Measurements from ENCODE around the gene MYO18B.

The MYO18B gene

DNA sequence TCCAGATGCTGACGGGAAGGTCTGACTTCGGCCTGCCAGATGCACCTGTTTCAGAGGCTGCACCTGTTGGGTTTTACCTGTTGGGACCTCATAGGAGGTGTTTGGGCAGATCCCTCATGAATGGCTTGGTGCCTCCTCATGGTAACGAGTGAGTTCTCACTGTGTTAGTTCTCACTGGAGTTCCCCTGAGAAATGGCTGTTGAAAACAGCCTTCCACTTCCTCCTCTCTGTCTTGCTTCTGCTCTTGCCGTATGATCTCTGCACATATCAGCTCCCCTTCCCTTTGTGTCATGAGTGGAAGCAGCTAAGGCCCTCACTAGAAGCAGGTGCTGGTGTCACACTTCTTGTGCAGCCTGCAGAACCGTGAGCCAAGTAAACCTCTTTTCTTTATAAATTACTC is 219.7 kb downstream of the MYO18B start:
- H3K9me3 ChIP-seq (ENCODE audit: control insufficient read depth in 5 of 5, low read length in 5 of 5) = peaks cover 0 to 7% (median 0%) of the 10 kb centered on the region in 5 donors
- no peak overlapping the region for H3K9ac ChIP-seq (ENCODE audit: low read length in 5 of 5)
- no peaks in the 10 kb centered on the region for H3K36me3 ChIP-seq (ENCODE audit: control insufficient read depth in 5 of 5, insufficient read depth in 5 of 5, low read length in 5 of 5)
- peaks cover 5 to 20% (median 8%) of the 10 kb centered on the region in 5 donors for H3K27me3 ChIP-seq (ENCODE audit: control insufficient read depth in 5 of 5, insufficient read depth in 4 of 5, low read length in 5 of 5)
- no peaks in the 10 kb centered on the region for H3K4me1 ChIP-seq (ENCODE audit: control insufficient read depth in 5 of 5, insufficient read depth in 5 of 5, low read length in 5 of 5)
- no peak overlapping the region for H3K4me3 ChIP-seq (ENCODE audit: low read depth in 1 of 5, low read length in 5 of 5)
- no peak overlapping the region for H3K27ac ChIP-seq (ENCODE audit: low read depth, low read length)

DNA sequence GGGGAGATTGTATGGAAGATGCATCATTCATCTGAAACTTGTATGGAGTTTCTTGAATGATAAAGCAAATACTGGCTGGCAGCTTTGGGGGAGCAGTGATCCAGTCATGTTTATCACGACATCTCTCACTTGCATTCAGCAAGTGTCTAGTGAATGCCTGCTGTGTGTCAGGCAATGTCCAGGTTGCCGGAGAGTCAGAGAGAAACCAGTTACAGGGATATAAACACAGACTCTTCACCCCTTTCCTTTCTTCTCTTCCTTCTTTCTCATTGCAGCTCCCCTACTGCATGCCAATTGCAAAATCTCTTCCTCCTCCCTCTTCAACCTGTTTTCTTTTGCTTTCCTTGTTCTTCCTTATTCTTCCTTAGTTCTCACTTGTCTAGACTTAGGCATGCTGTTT is 220.7 kb downstream of the MYO18B start:
- H3K4me1 ChIP-seq (ENCODE audit: control insufficient read depth in 5 of 5, insufficient read depth in 5 of 5, low read length in 5 of 5) = no peaks in the 10 kb centered on the region
- peaks cover 0 to 7% (median 0%) of the 10 kb centered on the region in 5 donors for H3K9me3 ChIP-seq (ENCODE audit: control insufficient read depth in 5 of 5, low read length in 5 of 5)
- H3K36me3 ChIP-seq (ENCODE audit: control insufficient read depth in 5 of 5, insufficient read depth in 5 of 5, low read length in 5 of 5) = no peaks in the 10 kb centered on the region
- peaks cover 5 to 20% (median 8%) of the 10 kb centered on the region in 5 donors for H3K27me3 ChIP-seq (ENCODE audit: control insufficient read depth in 5 of 5, insufficient read depth in 4 of 5, low read length in 5 of 5)
- H3K27ac ChIP-seq (ENCODE audit: low read depth, low read length) = no peak overlapping the region
- H3K9ac ChIP-seq (ENCODE audit: low read length in 5 of 5) = no peak overlapping the region
- no peak overlapping the region for H3K4me3 ChIP-seq (ENCODE audit: low read depth in 1 of 5, low read length in 5 of 5)

DNA sequence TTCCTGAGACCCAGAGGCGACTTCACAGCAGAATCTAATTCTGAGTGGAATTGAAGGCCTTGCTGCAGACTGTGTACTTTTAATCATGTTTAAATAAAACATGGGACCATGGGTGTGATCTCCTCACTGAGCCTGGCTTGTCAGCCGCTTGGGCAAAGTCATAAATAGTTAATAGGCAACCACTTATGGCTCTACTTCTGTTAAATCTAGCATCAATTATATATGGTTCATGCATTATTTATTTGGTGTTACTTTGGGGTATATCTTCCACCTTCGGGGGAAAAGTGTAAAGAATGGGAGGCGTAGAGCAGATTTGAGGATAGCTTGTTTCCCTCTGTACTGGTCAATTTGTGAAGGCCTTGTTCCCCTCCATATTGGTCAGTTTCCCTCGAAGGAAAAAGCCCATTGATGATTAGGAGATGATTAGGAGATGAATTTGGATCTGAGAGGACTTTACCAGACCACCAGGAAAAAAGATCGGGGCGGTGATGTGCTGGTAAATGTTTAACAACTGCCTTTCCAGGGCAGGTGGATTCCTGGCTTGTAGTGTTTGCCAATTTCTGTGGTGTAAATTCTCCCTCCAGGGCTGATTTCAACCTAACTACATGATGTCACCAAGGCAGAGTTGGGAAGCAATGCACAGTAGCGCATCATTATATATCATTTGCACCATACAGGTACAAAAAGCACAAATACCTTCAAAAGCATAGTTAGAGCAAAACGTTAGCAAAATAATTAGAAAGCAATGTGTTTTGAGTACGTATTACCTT is 223.2 kb downstream of the MYO18B start:
- Histone ChIP-seq H3K9ac (ENCODE audit: low read length in 5 of 5) (no peak overlapping the region), H3K27ac (ENCODE audit: low read depth, low read length) (no peak overlapping the region), H3K4me3 (ENCODE audit: low read depth in 1 of 5, low read length in 5 of 5) (no peak overlapping the region), H3K27me3 (ENCODE audit: control insufficient read depth in 5 of 5, insufficient read depth in 4 of 5, low read length in 5 of 5) (peaks cover 7 to 20% (median 13%) of the 10 kb centered on the region in 5 donors), H3K36me3 (ENCODE audit: control insufficient read depth in 5 of 5, insufficient read depth in 5 of 5, low read length in 5 of 5) (no peaks in the 10 kb centered on the region), H3K9me3 (ENCODE audit: control insufficient read depth in 5 of 5, low read length in 5 of 5) (peaks cover 0 to 7% (median 0%) of the 10 kb centered on the region in 5 donors), H3K4me1 (ENCODE audit: control insufficient read depth in 5 of 5, insufficient read depth in 5 of 5, low read length in 5 of 5) (no peaks in the 10 kb centered on the region)

DNA sequence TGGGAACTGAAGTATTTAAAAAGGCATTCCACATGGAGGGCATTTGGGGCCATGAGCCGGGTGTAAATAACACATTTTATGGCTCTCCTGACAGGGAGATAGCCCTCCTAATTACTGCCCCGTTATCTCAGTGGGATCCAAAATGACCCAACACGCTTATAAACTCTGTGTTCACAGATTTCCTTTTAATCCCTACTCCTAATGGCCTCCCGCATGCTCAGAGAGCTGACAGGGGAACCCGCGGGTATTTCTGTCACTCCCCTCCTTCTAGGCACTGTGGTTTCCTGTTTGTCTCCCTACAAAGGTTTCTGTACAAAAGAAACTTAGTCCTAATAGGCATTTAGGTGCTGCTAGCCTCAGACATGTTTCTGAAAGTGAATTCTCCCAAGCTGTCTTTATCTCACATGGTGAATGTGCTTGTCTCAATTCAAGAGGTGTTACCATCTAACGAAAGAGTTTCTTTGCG is 224.5 kb downstream of the MYO18B start:
- H3K36me3 ChIP-seq (ENCODE audit: control insufficient read depth in 5 of 5, insufficient read depth in 5 of 5, low read length in 5 of 5) = no peaks in the 10 kb centered on the region
- H3K9ac ChIP-seq (ENCODE audit: low read length in 5 of 5) = no peak overlapping the region
- no peak overlapping the region for H3K27ac ChIP-seq (ENCODE audit: low read depth, low read length)
- no peaks in the 10 kb centered on the region for H3K4me1 ChIP-seq (ENCODE audit: control insufficient read depth in 5 of 5, insufficient read depth in 5 of 5, low read length in 5 of 5)
- peaks cover 0 to 7% (median 0%) of the 10 kb centered on the region in 5 donors for H3K9me3 ChIP-seq (ENCODE audit: control insufficient read depth in 5 of 5, low read length in 5 of 5)
- peaks cover 6 to 21% (median 14%) of the 10 kb centered on the region in 5 donors for H3K27me3 ChIP-seq (ENCODE audit: control insufficient read depth in 5 of 5, insufficient read depth in 4 of 5, low read length in 5 of 5)
- no peak overlapping the region for H3K4me3 ChIP-seq (ENCODE audit: low read depth in 1 of 5, low read length in 5 of 5)

DNA sequence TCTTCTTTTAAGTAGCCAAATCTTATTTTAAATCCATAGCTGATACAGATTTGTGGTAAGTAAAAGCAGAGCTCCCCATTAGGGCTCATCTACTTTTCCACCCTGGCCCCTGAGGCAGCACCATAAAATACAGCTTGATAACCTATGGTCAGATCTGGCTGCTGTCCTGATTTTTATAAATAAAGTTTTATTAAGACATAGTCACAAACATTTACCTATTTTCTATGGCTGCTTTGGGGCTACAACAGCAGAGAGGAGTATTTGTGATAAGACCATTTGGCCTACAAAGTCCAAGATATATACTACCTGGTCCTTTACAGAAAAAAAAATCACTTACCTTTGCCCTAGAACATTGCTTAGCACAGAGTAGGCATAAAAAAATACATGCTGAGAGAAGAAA is 227.3 kb downstream of the MYO18B start:
- H3K36me3 ChIP-seq (ENCODE audit: control insufficient read depth in 5 of 5, insufficient read depth in 5 of 5, low read length in 5 of 5) = no peaks in the 10 kb centered on the region
- H3K9ac ChIP-seq (ENCODE audit: low read length in 5 of 5) = no peak overlapping the region
- H3K27ac ChIP-seq (ENCODE audit: low read depth, low read length) = no peak overlapping the region
- no peaks in the 10 kb centered on the region for H3K4me1 ChIP-seq (ENCODE audit: control insufficient read depth in 5 of 5, insufficient read depth in 5 of 5, low read length in 5 of 5)
- no peak overlapping the region for H3K4me3 ChIP-seq (ENCODE audit: low read depth in 1 of 5, low read length in 5 of 5)
- peaks cover 6 to 24% (median 16%) of the 10 kb centered on the region in 5 donors for H3K27me3 ChIP-seq (ENCODE audit: control insufficient read depth in 5 of 5, insufficient read depth in 4 of 5, low read length in 5 of 5)
- no peaks in the 10 kb centered on the region for H3K9me3 ChIP-seq (ENCODE audit: control insufficient read depth in 5 of 5, low read length in 5 of 5)

DNA sequence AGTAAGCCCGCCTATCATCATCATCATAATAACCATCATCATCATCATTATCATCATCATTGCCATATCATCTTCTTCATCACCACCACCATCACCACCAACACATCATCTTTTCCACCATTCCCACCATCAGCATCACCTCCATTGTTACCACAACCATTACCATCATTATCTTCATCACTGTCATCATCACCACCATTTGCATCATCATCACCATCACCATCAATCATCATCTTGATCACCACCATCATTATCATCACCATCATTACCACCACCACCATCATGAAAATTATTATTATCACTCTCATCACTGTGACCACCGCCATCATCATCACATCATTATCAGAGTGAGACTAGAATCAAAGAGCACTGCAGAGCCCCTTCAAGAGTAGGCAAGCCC is 227.9 kb downstream of the MYO18B start:
- Histone ChIP-seq H3K9me3 (ENCODE audit: control insufficient read depth in 5 of 5, low read length in 5 of 5) (no peaks in the 10 kb centered on the region), H3K4me1 (ENCODE audit: control insufficient read depth in 5 of 5, insufficient read depth in 5 of 5, low read length in 5 of 5) (no peaks in the 10 kb centered on the region), H3K27me3 (ENCODE audit: control insufficient read depth in 5 of 5, insufficient read depth in 4 of 5, low read length in 5 of 5) (peaks cover 6 to 20% (median 16%) of the 10 kb centered on the region in 5 donors), H3K27ac (ENCODE audit: low read depth, low read length) (no peak overlapping the region), H3K4me3 (ENCODE audit: low read depth in 1 of 5, low read length in 5 of 5) (no peak overlapping the region), H3K9ac (ENCODE audit: low read length in 5 of 5) (no peak overlapping the region), H3K36me3 (ENCODE audit: control insufficient read depth in 5 of 5, insufficient read depth in 5 of 5, low read length in 5 of 5) (no peaks in the 10 kb centered on the region)

DNA sequence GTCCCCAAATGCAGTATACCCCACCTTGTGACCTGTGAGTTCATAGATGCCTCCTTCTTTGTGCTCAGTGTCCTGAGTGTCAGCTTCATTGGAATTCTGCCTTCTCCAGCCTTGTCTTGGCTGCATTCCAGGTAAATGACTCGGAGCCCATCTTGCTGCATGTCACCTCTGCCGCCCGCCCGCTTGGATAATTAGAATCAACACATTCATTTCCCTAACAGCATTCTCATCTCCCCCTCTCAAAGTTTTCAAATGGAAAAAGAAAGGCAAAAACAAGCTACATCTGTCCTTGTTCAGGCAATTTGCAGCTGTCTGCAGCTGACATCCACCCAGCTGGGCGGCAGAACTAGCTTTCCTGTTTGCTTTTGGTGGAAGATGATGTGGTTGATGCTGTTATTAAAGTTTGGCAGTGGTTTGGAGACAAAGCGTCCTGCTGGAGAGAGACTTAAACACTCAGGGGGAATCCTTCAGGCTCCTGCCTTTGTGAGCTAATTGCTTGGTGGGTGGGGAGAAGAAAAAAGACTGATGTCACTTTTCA is 228.5 kb downstream of the MYO18B start:
- H3K27ac ChIP-seq (ENCODE audit: low read depth, low read length) = no peak overlapping the region
- H3K9ac ChIP-seq (ENCODE audit: low read length in 5 of 5) = no peak overlapping the region
- no peaks in the 10 kb centered on the region for H3K4me1 ChIP-seq (ENCODE audit: control insufficient read depth in 5 of 5, insufficient read depth in 5 of 5, low read length in 5 of 5)
- H3K9me3 ChIP-seq (ENCODE audit: control insufficient read depth in 5 of 5, low read length in 5 of 5) = no peaks in the 10 kb centered on the region
- H3K27me3 ChIP-seq (ENCODE audit: control insufficient read depth in 5 of 5, insufficient read depth in 4 of 5, low read length in 5 of 5) = peaks cover 6 to 19% (median 15%) of the 10 kb centered on the region in 5 donors
- no peak overlapping the region for H3K4me3 ChIP-seq (ENCODE audit: low read depth in 1 of 5, low read length in 5 of 5)
- no peaks in the 10 kb centered on the region for H3K36me3 ChIP-seq (ENCODE audit: control insufficient read depth in 5 of 5, insufficient read depth in 5 of 5, low read length in 5 of 5)

DNA sequence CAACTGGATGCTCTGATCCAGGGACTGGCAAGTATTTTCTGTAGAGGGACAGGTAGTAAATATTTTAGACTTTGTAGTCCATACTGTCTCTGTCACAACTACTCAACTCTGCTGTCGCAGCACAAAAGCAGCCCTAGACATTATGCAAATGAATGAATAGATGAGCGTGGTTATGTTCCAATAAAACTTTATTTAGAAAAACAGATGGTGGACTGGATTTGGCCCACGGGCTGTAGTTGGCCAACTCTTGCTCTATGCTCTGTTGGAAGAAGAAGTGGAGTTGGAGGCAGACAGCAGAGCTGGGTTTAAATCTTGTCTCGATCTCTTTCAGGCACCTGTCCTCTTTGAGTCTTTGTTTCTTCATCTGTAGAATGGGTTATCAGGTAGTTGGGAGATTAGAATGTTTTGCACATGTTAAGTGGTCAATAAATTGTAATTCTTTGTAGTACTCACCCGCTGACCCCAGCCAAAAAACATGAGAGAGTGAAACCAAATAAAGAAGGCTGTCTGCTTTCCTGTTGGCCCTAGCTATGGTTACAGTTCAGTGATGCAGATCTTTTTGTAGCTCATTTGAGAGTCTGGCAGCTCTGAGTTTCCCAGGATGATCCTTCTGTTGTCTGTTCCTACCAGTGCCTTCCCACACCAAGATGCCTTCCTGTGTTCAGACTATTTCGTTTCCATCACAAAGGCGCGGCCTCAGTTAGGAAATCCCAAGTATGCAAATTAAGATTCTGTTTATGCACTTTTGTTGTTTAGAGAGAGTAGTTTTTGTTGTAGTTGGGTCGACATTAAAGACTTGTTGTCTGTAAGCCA is 229.2 kb downstream of the MYO18B start:
- Histone ChIP-seq H3K9me3 (ENCODE audit: control insufficient read depth in 5 of 5, low read length in 5 of 5) (no peaks in the 10 kb centered on the region), H3K9ac (ENCODE audit: low read length in 5 of 5) (no peak overlapping the region), H3K27me3 (ENCODE audit: control insufficient read depth in 5 of 5, insufficient read depth in 4 of 5, low read length in 5 of 5) (peaks cover 6 to 14% (median 8%) of the 10 kb centered on the region in 5 donors), H3K4me3 (ENCODE audit: low read depth in 1 of 5, low read length in 5 of 5) (no peak overlapping the region), H3K4me1 (ENCODE audit: control insufficient read depth in 5 of 5, insufficient read depth in 5 of 5, low read length in 5 of 5) (no peaks in the 10 kb centered on the region), H3K27ac (ENCODE audit: low read depth, low read length) (no peak overlapping the region), H3K36me3 (ENCODE audit: control insufficient read depth in 5 of 5, insufficient read depth in 5 of 5, low read length in 5 of 5) (no peaks in the 10 kb centered on the region)

DNA sequence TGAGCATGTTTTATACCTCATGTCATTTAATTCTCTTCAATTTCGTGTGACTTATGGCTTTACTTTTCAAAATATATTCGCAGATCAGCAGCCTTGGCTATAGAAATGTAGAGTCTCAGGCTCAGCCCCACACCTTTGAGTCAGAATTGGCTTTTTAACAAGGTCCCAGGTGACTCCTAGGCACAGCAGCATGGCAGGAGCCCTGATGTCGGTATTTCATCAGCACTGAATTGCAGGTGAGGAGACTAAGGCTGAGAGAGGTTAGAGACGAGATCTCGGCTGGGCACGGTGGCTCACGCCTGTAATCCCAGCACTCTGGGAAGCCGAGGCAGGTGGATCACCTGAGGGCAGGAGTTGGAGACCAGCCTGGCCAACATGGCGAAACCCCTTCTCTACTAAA is 230.4 kb downstream of the MYO18B start:
- Histone ChIP-seq H3K27me3 (ENCODE audit: control insufficient read depth in 5 of 5, insufficient read depth in 4 of 5, low read length in 5 of 5) (peaks cover 4 to 10% (median 6%) of the 10 kb centered on the region in 5 donors), H3K4me3 (ENCODE audit: low read depth in 1 of 5, low read length in 5 of 5) (no peak overlapping the region), H3K36me3 (ENCODE audit: control insufficient read depth in 5 of 5, insufficient read depth in 5 of 5, low read length in 5 of 5) (no peaks in the 10 kb centered on the region), H3K4me1 (ENCODE audit: control insufficient read depth in 5 of 5, insufficient read depth in 5 of 5, low read length in 5 of 5) (no peaks in the 10 kb centered on the region), H3K9me3 (ENCODE audit: control insufficient read depth in 5 of 5, low read length in 5 of 5) (no peaks in the 10 kb centered on the region), H3K27ac (ENCODE audit: low read depth, low read length) (no peak overlapping the region), H3K9ac (ENCODE audit: low read length in 5 of 5) (no peak overlapping the region)

DNA sequence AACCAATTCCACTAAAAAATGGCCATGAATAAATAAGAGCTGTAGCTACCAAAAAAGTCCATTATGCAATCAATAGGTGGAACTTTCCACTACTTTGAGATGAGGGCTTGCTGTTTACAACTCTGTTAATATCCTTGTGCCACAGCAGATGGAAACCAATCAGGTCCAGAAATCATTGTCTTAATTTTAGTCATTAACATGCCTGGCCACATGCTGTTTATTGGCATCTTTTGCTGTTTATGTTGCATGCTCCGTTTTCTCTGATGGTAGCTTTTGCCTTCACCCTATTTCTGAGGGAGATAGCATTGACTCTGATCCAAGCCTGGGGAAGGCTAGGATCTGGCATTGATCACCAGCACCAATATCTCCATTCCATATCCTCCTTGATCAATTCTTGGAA is 234.4 kb downstream of the MYO18B start:
- Histone ChIP-seq H3K36me3 (ENCODE audit: control insufficient read depth in 5 of 5, insufficient read depth in 5 of 5, low read length in 5 of 5) (no peaks in the 10 kb centered on the region), H3K9ac (ENCODE audit: low read length in 5 of 5) (no peak overlapping the region), H3K27me3 (ENCODE audit: control insufficient read depth in 5 of 5, insufficient read depth in 4 of 5, low read length in 5 of 5) (peaks cover 0 to 6% (median 3%) of the 10 kb centered on the region in 5 donors), H3K4me1 (ENCODE audit: control insufficient read depth in 5 of 5, insufficient read depth in 5 of 5, low read length in 5 of 5) (no peaks in the 10 kb centered on the region), H3K27ac (ENCODE audit: low read depth, low read length) (no peak overlapping the region), H3K9me3 (ENCODE audit: control insufficient read depth in 5 of 5, low read length in 5 of 5) (no peaks in the 10 kb centered on the region), H3K4me3 (ENCODE audit: low read depth in 1 of 5, low read length in 5 of 5) (no peak overlapping the region)
